ENCODE measurements around the gene ZNF776.
"Not testable (repeated sequence)": the region's sequence is repeated elsewhere in the genome, so short reads cannot be mapped to it uniquely, and the experiment has no call there.

Gene ZNF776

DNA sequence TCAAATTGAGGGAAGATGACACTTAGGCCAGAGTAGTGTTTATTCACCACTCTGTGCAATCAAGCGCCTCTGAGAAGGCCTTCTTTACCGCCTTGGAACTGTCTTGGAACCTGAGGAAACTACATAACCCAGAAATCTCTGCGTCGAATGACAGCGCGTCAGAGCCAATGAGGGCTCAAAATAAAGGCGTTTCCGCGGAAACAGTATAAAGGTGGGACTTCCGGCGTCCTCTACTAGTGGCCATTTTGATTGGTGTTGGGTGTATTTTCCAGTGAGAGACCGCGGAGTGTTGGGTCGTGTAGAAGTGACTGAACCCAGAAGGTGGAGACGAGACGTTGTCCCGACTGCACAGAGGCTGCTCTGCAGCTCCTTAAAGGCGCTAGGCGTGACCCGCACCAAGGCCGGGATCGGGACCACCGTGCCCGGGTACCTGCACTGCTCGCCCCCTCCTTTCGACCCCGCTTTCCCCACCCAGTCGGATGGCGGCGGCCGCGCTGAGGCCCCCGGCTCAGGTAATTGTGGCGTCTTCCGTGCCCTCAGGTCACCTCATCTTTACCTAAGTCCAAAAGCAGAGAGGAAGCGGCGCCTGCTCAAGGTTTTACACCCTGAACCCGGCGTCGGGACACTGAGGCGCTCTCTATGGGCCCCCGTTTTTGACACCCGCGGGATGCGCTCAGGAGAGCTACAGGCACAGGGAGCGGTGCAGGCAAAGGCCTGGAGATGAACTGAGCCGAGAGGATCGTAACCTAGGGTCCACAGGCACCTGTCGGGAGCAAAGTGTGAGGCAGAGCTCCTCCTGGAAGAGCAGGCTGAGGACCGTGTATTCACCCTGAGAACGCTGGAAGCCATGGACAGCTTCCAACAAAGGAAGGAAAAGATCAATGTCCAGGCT, at the start of gene ZNF776:
TSS of gene ZNF776 (plus strand) at position 236 of the 892 bp plus-strand sequence. CDS start at position 480, 244 bp downstream.
- in situ Hi-C loops (cut with MboI; ENCODE audit: low pct_unique_long_range_greater_than_20kb, low sequenced_read_pairs), result no loop called here

DNA sequence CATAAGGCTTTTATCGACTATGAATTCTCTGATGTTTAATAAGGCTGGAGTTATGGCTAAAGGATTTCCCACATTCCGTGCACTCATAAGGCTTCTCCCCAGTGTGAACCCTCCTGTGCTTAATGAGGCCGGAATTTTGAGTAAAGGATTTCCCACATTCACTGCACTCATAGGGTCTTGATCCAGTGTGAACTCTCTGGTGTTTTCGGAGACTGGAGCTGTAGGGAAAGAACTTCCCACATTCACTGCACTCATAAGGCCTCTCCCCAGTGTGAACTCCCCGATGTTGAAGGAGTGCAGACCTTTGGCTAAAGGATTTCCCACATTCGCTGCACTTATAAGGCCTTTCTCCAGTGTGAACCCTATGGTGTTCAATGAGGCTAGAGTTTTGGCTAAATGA, 45.0 kb upstream of the ZNF776 start:
- no peak for DNase-seq
- in situ Hi-C loops (cut with MboI; ENCODE audit: low pct_unique_long_range_greater_than_20kb, low sequenced_read_pairs), result no loop called here

More for the DNA sequence above, at the start of gene ZNF776:
- DNase-seq, result peak; percentile 94

DNA sequence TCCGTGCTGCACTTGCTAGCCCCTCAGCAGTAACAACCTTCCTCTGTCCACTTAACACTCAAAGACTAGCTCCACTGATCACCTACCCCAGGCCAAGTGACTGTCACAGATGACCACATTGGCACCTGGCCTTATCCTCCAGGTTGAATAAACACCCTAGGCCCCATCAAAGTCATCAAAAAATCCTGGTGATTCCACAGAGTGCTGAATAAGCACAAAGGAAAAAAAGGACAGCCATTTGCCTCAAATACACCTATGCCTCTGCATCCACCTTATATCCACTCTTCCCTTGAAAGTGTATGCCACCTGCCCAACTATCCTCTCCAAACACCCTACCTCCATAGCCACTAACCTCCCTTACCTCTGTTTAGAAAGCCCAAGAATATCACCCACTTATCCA, 40.3 kb upstream of the ZNF776 start:
- in situ Hi-C loops (cut with MboI; ENCODE audit: low pct_unique_long_range_greater_than_20kb, low sequenced_read_pairs), result no loop called here
- no peak for DNase-seq

DNA sequence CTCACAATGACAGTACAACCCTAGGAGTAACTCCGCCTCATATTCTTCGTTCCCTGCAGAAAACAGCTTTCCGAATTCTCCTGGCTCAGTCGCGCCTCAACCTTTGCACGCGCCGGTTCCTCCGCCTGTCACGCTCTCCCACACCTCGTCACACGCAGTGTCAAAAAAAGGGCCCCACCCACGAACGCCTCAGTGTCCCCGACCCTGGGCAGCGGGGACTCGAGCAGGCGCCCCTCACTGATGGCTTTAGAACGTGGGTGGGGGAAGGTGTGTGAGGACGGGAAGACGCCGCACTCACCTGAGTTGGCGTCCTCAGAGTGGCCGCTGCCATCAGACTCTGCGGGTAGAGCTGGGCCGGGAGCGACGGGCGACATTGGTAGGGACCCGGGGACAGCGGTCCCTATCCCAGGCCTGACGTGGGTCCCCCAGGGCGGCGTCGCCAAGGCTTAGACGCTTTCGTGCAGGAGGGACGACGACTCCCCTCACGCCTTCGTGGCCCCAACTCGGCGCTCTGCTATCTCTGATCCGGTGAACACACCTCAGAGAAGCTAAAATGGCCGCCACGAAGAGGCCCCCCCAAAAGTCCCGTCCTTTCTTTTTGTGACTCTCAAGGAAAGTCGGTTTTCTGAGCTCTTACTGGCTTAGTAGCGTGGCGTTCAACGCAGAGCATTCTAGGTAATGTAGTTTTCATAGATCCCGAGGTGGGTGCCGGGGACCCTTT, 37.8 kb upstream of the ZNF776 start, which contains the start of gene ZNF154:
TSS of gene ZNF154 (minus strand) at position 564 of the 721 bp plus-strand sequence. CDS start at position 331, 233 bp downstream.
- no peak for DNase-seq
- in situ Hi-C loops (cut with MboI; ENCODE audit: low pct_unique_long_range_greater_than_20kb, low sequenced_read_pairs), result no loop called here

DNA sequence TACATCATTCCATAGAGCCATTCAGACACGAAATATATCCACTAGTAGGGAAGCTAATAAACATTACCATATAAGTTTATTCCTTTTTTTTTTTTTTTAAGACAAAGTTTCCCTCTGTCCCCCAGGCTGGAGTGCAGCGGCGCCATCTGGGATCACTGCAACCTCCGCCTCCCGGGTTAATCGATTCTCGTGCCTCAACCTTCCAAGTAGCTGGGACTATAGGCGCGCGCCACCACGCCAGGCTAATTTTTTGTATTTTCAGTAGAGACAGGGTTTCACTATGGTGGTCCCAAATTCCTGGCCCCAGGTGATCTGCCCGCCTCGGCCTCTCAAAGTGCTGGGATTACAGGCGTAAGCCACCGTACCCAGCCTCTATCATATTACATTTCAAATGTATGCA, 37.0 kb upstream of the ZNF776 start:
- in situ Hi-C loops (cut with MboI; ENCODE audit: low pct_unique_long_range_greater_than_20kb, low sequenced_read_pairs), result no loop called here
- DNase-seq, result no peak

DNA sequence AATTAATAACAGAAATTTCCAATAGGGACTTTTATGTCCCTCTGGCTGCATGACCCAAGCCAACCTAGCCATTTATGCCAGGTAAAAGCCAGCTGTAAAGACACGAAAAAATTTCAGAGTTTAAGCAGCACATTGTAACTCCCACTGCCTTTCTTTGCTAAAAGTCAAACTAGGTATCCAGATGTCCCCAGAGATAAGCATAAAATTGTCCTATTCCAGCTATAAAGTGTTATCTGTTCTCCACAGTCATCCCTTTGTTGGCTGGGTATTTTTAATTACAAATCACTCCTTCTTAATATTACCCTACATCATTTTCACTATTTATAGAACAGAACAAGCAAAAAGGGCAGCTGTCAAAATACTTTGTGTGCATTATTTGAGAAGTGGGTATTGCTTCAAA, 34.4 kb upstream of the ZNF776 start:
- no peak for DNase-seq
- in situ Hi-C loops (cut with MboI; ENCODE audit: low pct_unique_long_range_greater_than_20kb, low sequenced_read_pairs), result no loop called here

DNA sequence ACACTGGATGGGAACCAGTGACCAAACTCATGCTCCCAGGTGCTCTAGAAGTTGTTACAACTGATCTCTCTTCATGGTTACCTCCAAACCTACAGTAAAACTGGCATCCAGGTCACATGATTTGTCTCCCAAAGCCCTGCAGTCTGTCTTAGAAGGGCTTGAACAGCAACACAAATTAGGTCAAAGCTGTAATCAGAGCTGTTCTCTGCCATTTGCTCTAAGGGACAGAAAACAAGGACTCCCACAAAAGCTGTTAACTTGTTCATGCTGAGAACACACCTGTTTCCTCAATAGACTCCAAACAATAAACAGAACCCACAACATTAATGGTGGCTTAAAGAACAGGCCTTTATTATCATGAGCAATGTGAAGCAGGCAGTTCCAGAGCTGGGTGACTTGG, 27.2 kb upstream of the ZNF776 start:
- in situ Hi-C loops (cut with MboI; ENCODE audit: low pct_unique_long_range_greater_than_20kb, low sequenced_read_pairs), result no loop called here

DNA sequence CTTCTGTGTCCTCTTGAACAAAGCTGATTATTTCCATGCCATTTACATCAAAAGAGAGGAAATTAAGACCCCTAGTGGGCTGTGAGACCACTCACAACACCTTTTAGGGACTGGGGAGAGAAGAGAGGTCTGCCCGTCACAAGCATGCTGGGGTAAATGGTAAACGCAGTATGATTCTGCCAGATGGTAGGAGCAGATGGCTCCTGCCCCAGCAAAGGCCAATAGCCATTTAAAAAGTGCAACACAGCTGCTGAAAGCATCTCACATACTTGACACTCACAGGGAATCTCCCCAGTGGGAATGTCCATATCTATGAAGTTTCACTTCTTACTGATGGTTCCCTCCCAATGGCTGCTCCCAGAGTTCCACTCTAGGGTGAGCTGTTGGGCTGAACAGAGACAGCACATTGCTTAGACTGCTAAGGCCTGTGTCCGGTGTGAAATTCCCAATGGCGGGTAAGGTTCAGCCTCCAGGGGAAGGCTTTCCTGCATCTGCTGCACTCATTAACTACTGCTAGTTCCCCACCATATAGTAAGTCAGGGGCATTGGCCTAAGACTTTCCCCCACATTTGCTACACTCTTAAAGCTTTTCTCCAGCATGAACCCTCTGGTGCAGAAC, 26.6 kb upstream of the ZNF776 start:
- DNase-seq, result no peak
- in situ Hi-C loops (cut with MboI; ENCODE audit: low pct_unique_long_range_greater_than_20kb, low sequenced_read_pairs), result no loop called here

More for the DNA sequence above, 27.2 kb upstream of the ZNF776 start:
- no peak for DNase-seq

DNA sequence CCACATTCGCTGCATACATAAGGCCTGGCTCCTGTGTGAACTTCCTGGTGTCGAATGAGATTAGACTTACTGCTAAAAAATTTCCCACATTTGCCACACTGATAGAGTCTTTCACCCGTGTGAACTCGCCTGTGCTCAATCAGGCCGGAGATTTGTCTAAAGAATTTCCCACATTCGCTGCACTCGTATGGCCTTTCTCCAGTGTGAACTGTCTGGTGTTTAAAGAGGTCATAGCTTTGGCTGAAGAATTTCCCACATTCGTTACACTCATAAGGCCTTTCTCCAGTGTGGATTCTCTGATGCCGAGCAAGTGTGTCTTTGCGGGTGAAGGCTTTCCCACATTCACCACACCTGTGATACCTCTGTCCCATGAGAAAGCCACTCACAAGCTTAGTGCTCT, 25.7 kb upstream of the ZNF776 start:
- no peak for DNase-seq
- in situ Hi-C loops (cut with MboI; ENCODE audit: low pct_unique_long_range_greater_than_20kb, low sequenced_read_pairs), result no loop called here

DNA sequence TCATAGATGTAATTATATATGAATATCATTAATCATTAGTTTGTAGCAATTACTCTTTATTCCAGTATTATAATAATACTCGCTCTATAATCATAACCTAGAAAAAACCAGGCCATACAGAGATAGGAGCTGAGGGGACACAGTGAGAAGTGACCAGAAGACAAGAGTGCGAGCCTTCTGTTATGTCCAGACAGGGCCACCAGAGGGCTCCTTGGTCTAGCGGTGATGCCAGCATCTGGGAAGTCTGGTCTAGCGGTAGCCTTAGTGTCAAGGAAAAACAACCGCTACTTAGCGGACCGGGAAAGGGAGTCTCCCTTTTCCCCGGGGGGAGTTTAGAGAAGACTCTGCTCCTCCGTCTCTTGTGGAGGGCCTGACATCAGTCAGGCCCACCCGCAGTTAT, 8.3 kb upstream of the ZNF776 start:
- DNase-seq; in situ Hi-C loops (cut with MboI; ENCODE audit: low pct_unique_long_range_greater_than_20kb, low sequenced_read_pairs): not testable (repeated sequence)

DNA sequence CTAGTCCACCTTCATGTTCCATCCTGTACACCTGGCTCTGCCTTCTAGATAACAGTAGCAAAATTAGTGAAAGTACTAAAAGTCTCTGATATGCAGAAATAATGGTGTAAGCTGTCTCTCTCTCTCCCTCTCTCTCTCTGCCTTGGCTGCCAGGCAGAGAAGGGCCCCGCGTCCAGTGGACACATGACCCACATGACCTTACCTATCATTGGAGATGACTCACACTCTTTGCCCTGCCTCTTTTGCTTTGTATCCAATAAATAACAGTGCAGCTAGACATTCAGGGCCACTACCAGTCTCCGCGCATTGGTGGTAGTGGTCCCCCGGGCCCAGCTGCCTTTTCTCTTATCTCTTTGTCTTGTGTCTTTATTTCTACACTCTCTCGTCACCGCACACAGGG, 7.8 kb upstream of the ZNF776 start:
- in situ Hi-C loops (cut with MboI; ENCODE audit: low pct_unique_long_range_greater_than_20kb, low sequenced_read_pairs); DNase-seq: not testable (repeated sequence)

DNA sequence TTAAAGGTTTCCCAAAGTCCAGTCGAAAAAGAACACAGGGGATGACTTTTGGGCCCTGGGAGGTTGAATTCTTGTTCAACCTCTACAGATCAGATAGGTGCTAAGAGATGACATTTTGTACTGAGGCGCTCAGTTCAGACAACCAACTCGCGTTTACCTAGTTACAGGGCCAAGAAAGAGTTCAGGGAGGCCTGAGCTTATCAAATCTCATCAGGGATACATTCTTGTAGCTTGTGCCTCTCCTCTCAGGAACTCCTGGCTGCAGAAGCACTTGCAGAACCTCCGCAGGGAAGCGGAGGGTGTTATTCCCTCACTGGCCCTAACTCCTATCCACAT, 825 bp downstream of the ZNF776 start:
- in situ Hi-C loops (cut with MboI; ENCODE audit: low pct_unique_long_range_greater_than_20kb, low sequenced_read_pairs), result no loop called here
- no peak for DNase-seq

DNA sequence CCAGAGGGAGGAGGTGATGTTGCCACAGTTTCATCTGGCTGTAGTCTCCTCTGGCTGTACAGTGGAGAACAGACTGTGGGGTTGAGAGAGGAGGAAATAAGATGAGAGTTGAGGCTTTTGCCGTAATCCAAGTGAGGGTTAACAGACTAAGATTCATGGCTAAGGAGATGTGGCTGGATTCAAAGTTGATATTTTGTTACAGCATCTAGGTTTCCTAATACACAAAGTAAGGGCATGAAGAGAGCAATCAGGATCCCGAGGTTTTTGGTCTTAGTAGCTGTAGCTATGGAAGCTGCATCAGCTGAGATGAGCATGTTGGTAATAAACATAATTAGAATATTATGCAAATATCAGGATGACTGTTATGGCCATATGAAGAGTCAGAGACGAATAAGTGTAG, 1.4 kb downstream of the ZNF776 start:
- in situ Hi-C loops (cut with MboI; ENCODE audit: low pct_unique_long_range_greater_than_20kb, low sequenced_read_pairs), result no loop called here
- no peak for DNase-seq

DNA sequence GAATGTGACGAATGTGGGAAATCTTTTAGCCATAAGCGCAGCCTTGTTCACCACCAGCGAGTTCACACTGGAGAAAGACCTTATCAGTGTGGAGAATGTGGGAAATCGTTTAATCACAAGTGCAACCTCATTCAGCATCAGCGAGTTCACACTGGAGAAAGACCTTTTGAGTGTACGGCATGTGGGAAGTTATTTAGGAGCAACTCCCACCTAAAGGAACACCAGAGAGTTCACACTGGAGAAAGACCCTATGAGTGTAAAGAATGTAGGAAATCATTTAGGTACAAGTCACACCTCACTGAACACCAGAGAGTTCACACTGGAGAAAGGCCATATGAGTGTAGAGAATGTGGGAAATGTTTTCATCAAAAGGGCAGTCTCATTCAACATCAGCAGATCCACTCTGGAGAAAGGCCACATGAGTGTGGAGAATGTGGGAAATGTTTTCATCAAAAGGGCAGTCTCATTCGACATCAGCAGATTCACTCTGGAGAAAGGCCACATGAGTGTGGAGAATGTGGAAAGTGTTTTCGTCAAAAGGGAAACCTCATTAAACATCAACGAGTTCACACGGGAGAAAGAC, 7.6 kb downstream of the ZNF776 start:
- no peak for DNase-seq
- in situ Hi-C loops (cut with MboI; ENCODE audit: low pct_unique_long_range_greater_than_20kb, low sequenced_read_pairs), result no loop called here

DNA sequence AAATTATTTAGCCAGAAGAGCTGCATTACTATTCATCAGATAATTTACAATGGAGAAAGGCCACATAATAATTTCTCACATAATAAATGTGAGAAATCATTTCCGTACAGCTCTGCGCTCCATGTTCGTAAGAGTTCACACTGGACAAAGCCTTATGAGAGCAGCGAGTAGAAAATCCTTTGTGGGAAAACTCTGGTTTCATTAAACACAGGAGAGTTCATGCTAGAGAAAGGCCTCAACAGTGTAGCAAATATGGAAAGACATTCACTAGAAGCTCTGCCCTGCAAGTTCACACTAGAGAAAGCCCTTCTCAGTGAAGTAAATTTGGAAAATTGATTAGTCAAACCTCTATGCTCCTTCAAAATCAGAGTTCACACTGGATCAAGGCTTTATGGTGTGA, 8.4 kb downstream of the ZNF776 start:
- in situ Hi-C loops (cut with MboI; ENCODE audit: low pct_unique_long_range_greater_than_20kb, low sequenced_read_pairs), result no loop called here
- DNase-seq, result no peak

DNA sequence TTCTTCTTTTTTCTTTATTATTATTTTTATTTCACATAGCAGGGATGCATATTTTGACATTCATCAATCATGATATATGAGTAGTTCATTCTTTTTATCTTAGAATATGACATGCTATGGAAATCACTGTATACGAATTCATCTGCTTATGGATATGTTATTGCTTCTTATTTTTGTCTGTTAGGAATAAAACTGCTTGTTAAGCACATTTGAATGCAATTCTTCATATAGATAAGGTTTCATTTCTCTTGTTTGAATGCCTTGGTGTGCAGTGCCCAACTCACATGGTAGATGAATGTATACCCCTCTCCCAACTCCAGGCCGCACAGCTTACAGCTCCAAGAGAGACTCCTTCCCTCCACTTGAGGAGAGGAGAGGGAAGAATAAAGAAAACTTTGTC, 11.3 kb downstream of the ZNF776 start:
- no peak for DNase-seq
- in situ Hi-C loops (cut with MboI; ENCODE audit: low pct_unique_long_range_greater_than_20kb, low sequenced_read_pairs), result no loop called here

DNA sequence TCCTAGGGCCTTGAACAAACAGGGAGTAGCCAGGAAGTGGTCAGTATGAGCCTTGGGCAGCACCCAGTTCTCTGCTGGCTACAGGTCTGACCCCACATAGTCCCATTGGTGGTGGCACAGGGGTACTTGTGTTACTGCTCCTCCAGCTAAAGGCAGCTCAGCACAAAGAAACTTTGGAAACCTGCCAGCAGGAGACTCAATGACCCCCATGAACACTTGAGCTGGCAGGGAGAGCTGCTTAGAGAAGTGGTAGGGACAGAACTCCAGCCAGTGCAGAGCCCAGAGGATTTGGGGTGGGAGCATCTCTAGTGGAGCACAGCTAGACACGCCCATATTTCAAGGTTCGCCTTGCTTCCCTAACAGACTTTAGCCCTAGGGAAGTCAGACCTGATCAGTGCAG, 12.5 kb downstream of the ZNF776 start:
- DNase-seq, result no peak
- in situ Hi-C loops (cut with MboI; ENCODE audit: low pct_unique_long_range_greater_than_20kb, low sequenced_read_pairs), result no loop called here

DNA sequence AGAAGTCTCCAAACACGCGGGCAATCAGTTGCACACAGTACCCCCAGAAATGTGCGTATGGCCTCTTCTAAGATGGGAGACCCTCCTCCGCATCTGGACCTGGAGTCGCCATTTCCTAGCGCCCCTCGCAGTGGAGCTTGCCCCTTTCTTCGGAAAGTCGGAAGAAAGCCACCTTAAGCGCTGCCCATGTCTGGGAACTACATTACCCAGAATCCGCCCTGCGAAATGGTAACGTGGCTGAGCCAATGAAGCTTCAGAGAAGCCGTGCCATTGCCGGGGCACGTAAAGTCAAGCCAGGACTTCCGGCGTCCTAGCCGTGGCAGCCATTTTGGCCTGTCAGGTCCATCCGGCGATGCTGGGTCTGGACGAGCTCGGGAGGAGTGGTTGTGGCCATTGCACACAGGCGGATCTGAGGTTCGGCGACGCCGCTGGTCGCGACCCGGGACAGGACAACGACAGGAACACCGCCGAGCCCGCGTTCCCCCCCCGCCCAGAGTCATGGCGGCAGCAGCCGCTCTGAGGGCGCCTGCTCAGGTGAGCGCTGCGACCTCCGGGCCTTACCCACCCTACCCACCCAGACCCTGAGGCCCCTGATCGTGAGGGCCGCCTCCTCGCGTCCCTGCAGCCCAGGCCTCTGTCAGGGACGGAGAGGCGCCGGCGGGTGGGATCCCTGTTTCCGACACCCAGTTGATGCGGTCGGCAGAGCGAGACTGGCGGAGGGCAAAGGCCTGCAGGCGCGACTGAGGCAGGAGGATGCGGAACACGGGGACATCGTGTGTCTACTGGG, 22.9 kb downstream of the ZNF776 start, which contains the start of gene ZNF586:
TSS of gene ZNF586 (plus strand) at position 332 of the 787 bp plus-strand sequence. CDS start at position 499, 167 bp downstream.
- in situ Hi-C loops (cut with MboI; ENCODE audit: low pct_unique_long_range_greater_than_20kb, low sequenced_read_pairs), result no loop called here
- no peak for DNase-seq

DNA sequence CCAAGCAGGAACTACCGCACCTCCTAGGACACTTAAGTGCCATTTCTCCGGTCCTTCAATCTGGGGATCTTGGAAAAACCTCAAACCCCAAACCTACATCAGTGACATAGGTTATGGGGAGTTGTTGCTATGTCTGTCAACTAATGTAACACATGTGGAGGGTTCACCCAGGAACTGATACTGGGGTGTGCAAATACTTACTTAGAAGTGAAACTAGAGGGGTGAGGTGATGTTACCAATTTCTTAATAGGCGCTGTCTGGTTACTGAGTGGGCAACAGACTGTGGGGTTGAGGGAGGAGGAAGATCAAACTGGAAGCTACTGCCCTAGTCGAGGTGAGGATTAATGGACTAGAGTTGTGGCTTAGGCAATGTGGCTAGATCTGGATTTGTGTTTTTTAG, 24.8 kb downstream of the ZNF776 start:
- no peak for DNase-seq
- in situ Hi-C loops (cut with MboI; ENCODE audit: low pct_unique_long_range_greater_than_20kb, low sequenced_read_pairs), result no loop called here

All from KBM-7 (cell line).